Left lobe of liver (tissue), 2 donors: ENCODE results near the gene MSI1. TPM values are rescaled to one million over a fixed set of nuclear protein-coding genes. Genes with fewer than 3 reads are reported as not detected.
A peak's percentile ranks its signal among the peaks of the same experiment; 100 is the strongest.

Experiments
- ATAC-seq: fragments of 200-7000 bp; cut with Tn5 transposase; one replicate; pipeline ENCODE4 v1.9.1; 2020; ENCODE audit warnings: mild to moderate bottlenecking, moderate library complexity
- DNase-seq: peaks from one replicate; pipeline ENCODE4 v3.0.0-alpha.2; 2020; ENCODE audit warnings: low spot score
- total RNA-seq: library from RNA; stranded (reverse); gene quantifications from one replicate; pipeline ENCODE4 v1.2.1, GENCODE V29; 2021
- donor health status: DM: no; HTN: no; CAD: no; lungs with moderate emphysema.
- donor health status: DM: no; HTN: yes; CAD: no.

The MSI1 gene
- total RNA-seq, 1 donor from 2014 or later = not detected

- ATAC-seq (no peak), DNase-seq (no peak)
These were observed 40.7 kb downstream of the MSI1 start for GRCh38 chr12:120328228-120328627.

GRCh38 chr12:120327593-120327992 lies 41.4 kb downstream of the MSI1 start, which contains the start of gene PLA2G1B:
Gene PLA2G1B (minus strand): TSS chr12:120327779. CDS start chr12:120327753, 26 bp downstream.
- DNase-seq (no peak), ATAC-seq (peak; percentile 39)

- DNase-seq = peak; percentile 80
- peak; percentile 77 for ATAC-seq
These were observed 44.0 kb downstream of the MSI1 start for GRCh38 chr12:120324841-120325417.

- DNase-seq (no peak), ATAC-seq (no peak)
These were observed 45.2 kb downstream of the MSI1 start for GRCh38 chr12:120323772-120324171.

- peak; percentile 19 for ATAC-seq
- no peak for DNase-seq
These were observed 47.4 kb downstream of the MSI1 start for GRCh38 chr12:120321382-120322202.

- DNase-seq (peak; percentile 100), ATAC-seq (peak; percentile 90)
These were observed 51.5 kb downstream of the MSI1 start for GRCh38 chr12:120317224-120318105.

- peak; percentile 62 for DNase-seq
- ATAC-seq = peak; percentile 48
These were observed 52.2 kb downstream of the MSI1 start for GRCh38 chr12:120316798-120317223.

GRCh38 chr12:120314220-120314619 lies 54.7 kb downstream of the MSI1 start:
- DNase-seq (no peak), ATAC-seq (no peak)

- DNase-seq (peak; percentile 89), ATAC-seq (peak; percentile 98)
These were observed 66.8 kb downstream of the MSI1 start, which contains the start of gene SIRT4 for GRCh38 chr12:120301962-120302815. Gene SIRT4 (plus strand): TSS chr12:120302321. CDS start chr12:120303562, 1,241 bp downstream.

GRCh38 chr12:120292661-120293531 lies 76.1 kb downstream of the MSI1 start, which contains the start of gene RNU4-1:
Gene RNU4-1 (minus strand): TSS chr12:120293237.
- ATAC-seq = peak; percentile 57
- DNase-seq = peak; percentile 81

- ATAC-seq = peak; percentile 3
- DNase-seq = no peak
These were observed 76.6 kb downstream of the MSI1 start for GRCh38 chr12:120292411-120292660.

Other genes with a start within 250 kb of the MSI1 start
- 42.7 TPM for gene GCN1, start 174.4 kb downstream of the MSI1 start, total RNA-seq
- 743 TPM for gene RPLP0, start 168.1 kb downstream of the MSI1 start, total RNA-seq
- gene PXN, start 103.4 kb downstream of the MSI1 start, total RNA-seq = 24.0 TPM
- gene RNU4-2, start 77.3 kb downstream of the MSI1 start, total RNA-seq = 3,631 TPM
- gene RNU4-1, start 75.9 kb downstream of the MSI1 start, total RNA-seq = 1,949 TPM
- gene SIRT4, start 66.8 kb downstream of the MSI1 start, total RNA-seq = 3.4 TPM
- gene PLA2G1B, start 41.4 kb downstream of the MSI1 start, total RNA-seq = 3.0 TPM
- 300 TPM for gene COX6A1, start 68.9 kb upstream of the MSI1 start, total RNA-seq
- 16.6 TPM for gene TRIAP1, start 77.2 kb upstream of the MSI1 start, total RNA-seq
- gene GATC, start 77.3 kb upstream of the MSI1 start, total RNA-seq = 22.9 TPM
- 57.8 TPM for gene SRSF9, start 100.6 kb upstream of the MSI1 start, total RNA-seq
- gene DYNLL1, start 126.9 kb upstream of the MSI1 start, total RNA-seq = 95.7 TPM
- 32.1 TPM for gene COQ5, start 160.0 kb upstream of the MSI1 start, total RNA-seq
- 113 TPM for gene RNF10, start 165.2 kb upstream of the MSI1 start, total RNA-seq
- 24.1 TPM for gene POP5, start 212.2 kb upstream of the MSI1 start, total RNA-seq